ENCODE measurements around the gene CAP2. TPM values are rescaled to one million over a fixed set of nuclear protein-coding genes. Genes with fewer than 3 reads are reported as not detected.
"Not testable (repeated sequence)": the region's sequence is repeated elsewhere in the genome, so short reads cannot be mapped to it uniquely, and the experiment has no call there.

CAP2 gene
- total and polyA plus RNA-seq, 2 experiments from 2014 or later, result 6.7 to 9.1 TPM

GRCh38 chr6:17580518-17581048 is 187.2 kb downstream of the CAP2 start (continued):
- TF ChIP-seq ZNF331 (CRISPR knock-in tag; IDR thresholded peaks at IDR 0.05; ENCODE audit: low read depth) (no peak), NANOG (IDR thresholded peaks at IDR 0.05; ENCODE audit: borderline replicate concordance) (no peak), REST (IDR thresholded peaks at IDR 0.05; ENCODE audit: unreplicated experiment) (no peak), POLR2AphosphoS5 (IDR thresholded peaks at IDR 0.05; ENCODE audit: low read depth) (no peak), EZH2 (IDR thresholded peaks at IDR 0.05; ENCODE audit: low read depth, unreplicated experiment) (no peak), CREB1 (CRISPR knock-in tag; IDR thresholded peaks at IDR 0.05; ENCODE audit: low read depth) (no peak)
- TF ChIP-seq, protein P1, sequence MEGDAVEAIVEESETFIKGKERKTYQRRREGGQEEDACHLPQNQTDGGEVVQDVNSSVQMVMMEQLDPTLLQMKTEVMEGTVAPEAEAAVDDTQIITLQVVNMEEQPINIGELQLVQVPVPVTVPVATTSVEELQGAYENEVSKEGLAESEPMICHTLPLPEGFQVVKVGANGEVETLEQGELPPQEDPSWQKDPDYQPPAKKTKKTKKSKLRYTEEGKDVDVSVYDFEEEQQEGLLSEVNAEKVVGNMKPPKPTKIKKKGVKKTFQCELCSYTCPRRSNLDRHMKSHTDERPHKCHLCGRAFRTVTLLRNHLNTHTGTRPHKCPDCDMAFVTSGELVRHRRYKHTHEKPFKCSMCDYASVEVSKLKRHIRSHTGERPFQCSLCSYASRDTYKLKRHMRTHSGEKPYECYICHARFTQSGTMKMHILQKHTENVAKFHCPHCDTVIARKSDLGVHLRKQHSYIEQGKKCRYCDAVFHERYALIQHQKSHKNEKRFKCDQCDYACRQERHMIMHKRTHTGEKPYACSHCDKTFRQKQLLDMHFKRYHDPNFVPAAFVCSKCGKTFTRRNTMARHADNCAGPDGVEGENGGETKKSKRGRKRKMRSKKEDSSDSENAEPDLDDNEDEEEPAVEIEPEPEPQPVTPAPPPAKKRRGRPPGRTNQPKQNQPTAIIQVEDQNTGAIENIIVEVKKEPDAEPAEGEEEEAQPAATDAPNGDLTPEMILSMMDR (conservative IDR thresholded peaks at IDR 0.05; ENCODE audit: low read depth in 2 of 2), result no peak

- not testable (repeated sequence) for H3K4me1 ChIP-seq (ENCODE audit: insufficient read depth); H3K36me3 ChIP-seq (ENCODE audit: insufficient read depth); H4K20me1 ChIP-seq (replicated peaks; ENCODE audit: insufficient read depth); H2AFZ ChIP-seq; H3K4me1 Mint-ChIP-seq; H3K27me3 ChIP-seq (ENCODE audit: insufficient read depth); H3K27ac Mint-ChIP-seq; H3K27me3 Mint-ChIP-seq (ENCODE audit: insufficient read depth, low read depth, poor library complexity); H3F3A ChIP-seq (replicated peaks; ENCODE audit: low read depth); H3K9me2 ChIP-seq (ENCODE audit: insufficient read depth); H3K27ac ChIP-seq (ENCODE audit: low read depth); ATAC-seq; H3K79me2 ChIP-seq (replicated peaks; ENCODE audit: insufficient read depth)
- Histone ChIP-seq H3K4me3 (peak overlapping the region; percentile 62), H3K4me2 (peak overlapping the region; percentile 75; the same call in 1 of the 2 replicates)
- Mint-ChIP-seq H3K9me3 (peaks cover 27% of the 10 kb centered on the region), H3K36me3 (ENCODE audit: low read depth) (peaks cover 15% of the 10 kb centered on the region), H3K4me3 (peak overlapping the region; percentile 70)
- DNase-seq (ENCODE audit: low spot score), result peak; percentile 4
Measured at GRCh38 chr6:17581282-17581681, 187.9 kb downstream of the CAP2 start.

- no peak overlapping the region for H3K27ac ChIP-seq (ENCODE audit: low read depth)
- no peak overlapping the region for H2AFZ ChIP-seq
- H3K4me3 ChIP-seq, result no peak overlapping the region
- no peaks in the 10 kb centered on the region for H4K20me1 ChIP-seq (replicated peaks; ENCODE audit: insufficient read depth)
- H3K4me2 ChIP-seq, result no peak overlapping the region
- Mint-ChIP-seq H3K36me3 (ENCODE audit: low read depth) (peaks cover 3% of the 10 kb centered on the region; the same call in 1 of the 3 replicates), H3K4me3 (no peak overlapping the region), H3K4me1 (no peaks in the 10 kb centered on the region), H3K9me3 (peaks cover 8% of the 10 kb centered on the region; the same call in 2 of the 3 replicates), H3K27me3 (ENCODE audit: insufficient read depth, low read depth, poor library complexity) (peaks cover 6% of the 10 kb centered on the region), H3K27ac (no peak overlapping the region)
- no peaks in the 10 kb centered on the region; the same call in 1 of the 2 replicates for H3K36me3 ChIP-seq (ENCODE audit: insufficient read depth)
- no peaks in the 10 kb centered on the region for H3K4me1 ChIP-seq (ENCODE audit: insufficient read depth)
- ATAC-seq, result no peak
- DNase-seq (ENCODE audit: low spot score), result no peak
- peaks cover 9% of the 10 kb centered on the region; the same call in 1 of the 2 replicates for H3K27me3 ChIP-seq (ENCODE audit: insufficient read depth)
- no peaks in the 10 kb centered on the region for H3F3A ChIP-seq (replicated peaks; ENCODE audit: low read depth)
- H3K9me2 ChIP-seq (ENCODE audit: insufficient read depth), result no peaks in the 10 kb centered on the region
- no peaks in the 10 kb centered on the region for H3K79me2 ChIP-seq (replicated peaks; ENCODE audit: insufficient read depth)
- TF ChIP-seq POLR2AphosphoS5 (IDR thresholded peaks at IDR 0.05; ENCODE audit: low read depth), result no peak
- TF ChIP-seq JUNB (IDR thresholded peaks at IDR 0.05; ENCODE audit: unreplicated experiment), result no peak
- TF ChIP-seq ZNF462 (CRISPR knock-in tag; IDR thresholded peaks at IDR 0.05), result no peak
Measured at GRCh38 chr6:17583811-17584210, 190.4 kb downstream of the CAP2 start.

Data from GM23338 (cell line).